AML-193 (cell line): ENCODE results near the gene CFL1.
"Not testable (repeated sequence)": the region's sequence is repeated elsewhere in the genome, so short reads cannot be mapped to it uniquely, and the experiment has no call there.

ENCODE experiments used
- DNase-seq, 2 experiments: peaks; one replicate each; lab custom pipeline; 2025; lab: John Stamatoyannopoulos, UW

Gene CFL1

GRCh38 chr11:65857853-65858680 is at the start of gene CFL1:
TSS of gene CFL1 (minus strand) at chr11:65858180. CDS start at chr11:65858099, 81 bp downstream.
- DNase-seq, result peak; percentile 91 to 94

GRCh38 chr11:65906602-65907001 is 48.6 kb upstream of the CFL1 start:
- no peak for DNase-seq

- DNase-seq, result no peak
These were observed 45.7 kb upstream of the CFL1 start for GRCh38 chr11:65903715-65904114.

- DNase-seq, result peak in 1 of 2 experiments; percentile 17
These were observed 45.1 kb upstream of the CFL1 start for GRCh38 chr11:65903068-65903481.

- DNase-seq, result no peak
These were observed 42.9 kb upstream of the CFL1 start for GRCh38 chr11:65900899-65901180.

- peak; percentile 11 to 17 for DNase-seq
These were observed 42.3 kb upstream of the CFL1 start, which contains the start of gene FOSL1 for GRCh38 chr11:65900125-65900898. TSS of gene FOSL1 (minus strand) at chr11:65900388. CDS start at chr11:65900339, 49 bp downstream.

GRCh38 chr11:65899356-65900124 is 41.6 kb upstream of the CFL1 start:
- DNase-seq, result no peak

- no peak for DNase-seq
These were observed 40.8 kb upstream of the CFL1 start for GRCh38 chr11:65898656-65899355.

- no peak for DNase-seq
These were observed 39.1 kb upstream of the CFL1 start for GRCh38 chr11:65897020-65897471.

- no peak for DNase-seq
These were observed 38.3 kb upstream of the CFL1 start for GRCh38 chr11:65896034-65896999.

- no peak for DNase-seq
These were observed 37.6 kb upstream of the CFL1 start for GRCh38 chr11:65895482-65895981.

- peak; percentile 16 to 21 for DNase-seq
These were observed 36.1 kb upstream of the CFL1 start for GRCh38 chr11:65894034-65894591.

GRCh38 chr11:65892661-65893317 is 34.8 kb upstream of the CFL1 start:
- no peak for DNase-seq

- DNase-seq, result not testable (repeated sequence)
These were observed 34.2 kb upstream of the CFL1 start for GRCh38 chr11:65892137-65892540.

- DNase-seq, result no peak
These were observed 33.5 kb upstream of the CFL1 start for GRCh38 chr11:65891219-65892136.

- peak; percentile 82 to 93 for DNase-seq
These were observed 32.6 kb upstream of the CFL1 start, which contains the start of gene CCDC85B for GRCh38 chr11:65890324-65891218. TSS of gene CCDC85B (plus strand) at chr11:65890673. CDS start at chr11:65890784, 111 bp downstream.
